Esophagus squamous epithelium (tissue), 4 donors: ENCODE results near the gene RFC4.

Source experiments
- POLR2A ChIP-seq, 4 donors: fragments of 450-650 bp; IDR thresholded peaks; one replicate each; pipeline ENCODE4 v1.6.1; 2017; ENCODE audit warnings: antibody characterized with exemption in 4 of 4, mild to moderate bottlenecking in 4 of 4, moderate library complexity in 3 of 4
- TF ChIP-seq, protein P1 (sequence below), 6 experiments: fragments of 450-650 bp in 4 of 6; fragments of 200-600 bp in 2 of 6; sonication (generic) in 2 of 6; IDR thresholded peaks; one replicate each; pipeline ENCODE4 v1.5.1; 2016 to 2019; ENCODE audit warnings: antibody characterized with exemption in 6 of 6, mild to moderate bottlenecking in 4 of 6, moderate library complexity in 4 of 6

DNA sequence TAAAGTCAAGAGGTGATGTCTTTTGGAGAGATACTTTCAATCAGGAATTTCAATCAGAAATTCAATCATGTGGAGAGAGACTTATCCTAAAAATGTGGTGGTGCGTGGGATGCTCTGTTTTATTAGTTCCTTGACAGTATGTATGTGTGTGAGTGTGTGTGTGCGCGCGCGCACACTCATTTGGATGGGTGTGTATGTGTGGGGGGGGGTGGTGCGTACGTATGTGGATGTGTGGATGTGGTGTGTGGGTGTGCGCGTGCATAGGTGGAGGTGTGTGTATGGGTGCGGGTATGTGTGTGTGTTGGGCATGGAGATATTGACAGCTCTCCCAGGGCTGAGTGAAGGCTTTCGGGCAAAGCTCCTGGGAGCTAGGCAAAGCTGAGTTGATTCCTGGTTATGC, 38.6 kb upstream of the RFC4 start:
- TF ChIP-seq POLR2A (IDR thresholded peaks at IDR 0.05) = no peak
- TF ChIP-seq, protein P1, sequence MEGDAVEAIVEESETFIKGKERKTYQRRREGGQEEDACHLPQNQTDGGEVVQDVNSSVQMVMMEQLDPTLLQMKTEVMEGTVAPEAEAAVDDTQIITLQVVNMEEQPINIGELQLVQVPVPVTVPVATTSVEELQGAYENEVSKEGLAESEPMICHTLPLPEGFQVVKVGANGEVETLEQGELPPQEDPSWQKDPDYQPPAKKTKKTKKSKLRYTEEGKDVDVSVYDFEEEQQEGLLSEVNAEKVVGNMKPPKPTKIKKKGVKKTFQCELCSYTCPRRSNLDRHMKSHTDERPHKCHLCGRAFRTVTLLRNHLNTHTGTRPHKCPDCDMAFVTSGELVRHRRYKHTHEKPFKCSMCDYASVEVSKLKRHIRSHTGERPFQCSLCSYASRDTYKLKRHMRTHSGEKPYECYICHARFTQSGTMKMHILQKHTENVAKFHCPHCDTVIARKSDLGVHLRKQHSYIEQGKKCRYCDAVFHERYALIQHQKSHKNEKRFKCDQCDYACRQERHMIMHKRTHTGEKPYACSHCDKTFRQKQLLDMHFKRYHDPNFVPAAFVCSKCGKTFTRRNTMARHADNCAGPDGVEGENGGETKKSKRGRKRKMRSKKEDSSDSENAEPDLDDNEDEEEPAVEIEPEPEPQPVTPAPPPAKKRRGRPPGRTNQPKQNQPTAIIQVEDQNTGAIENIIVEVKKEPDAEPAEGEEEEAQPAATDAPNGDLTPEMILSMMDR (IDR thresholded peaks at IDR 0.05) = no peak
